GM23338 (cell line): ENCODE measurements around the gene OR5F1. TPM values are rescaled to one million over a fixed set of nuclear protein-coding genes. Genes with fewer than 3 reads are reported as not detected.

ENCODE experiments used
- ATAC-seq: fragments of 200-7000 bp; cut with Tn5 transposase; 3 replicates; pipeline ENCODE4 v1.9.1; 2020
- DNase-seq: peaks from one replicate; pipeline ENCODE4 v3.0.0-alpha.2; 2015; ENCODE audit warnings: low spot score
- H2AFZ ChIP-seq: fragments of 200-600 bp; sonication (generic); 2 replicates; pipeline ENCODE4 v1.8.0; 2016; ENCODE audit warnings: antibody characterized with exemption, mild to moderate bottlenecking, moderate library complexity
- H3F3A ChIP-seq: fragments of 200-600 bp; sonication (generic); replicated peaks from 2 replicates; pipeline ENCODE4 v1.8.0; 2017; ENCODE audit warnings: antibody characterized with exemption, mixed run types, low read depth
- H3K27ac ChIP-seq: fragments of 200-600 bp; sonication (generic); 2 replicates; pipeline ENCODE4 v1.6.1; 2016; ENCODE audit warnings: low read depth
- H3K27me3 ChIP-seq: fragments of 200-600 bp; sonication (generic); 2 replicates; pipeline ENCODE4 v1.8.0; 2016; ENCODE audit warnings: mild to moderate bottlenecking, mixed run types, moderate library complexity; ENCODE audit not compliant: insufficient read depth
- H3K36me3 ChIP-seq: fragments of 200-600 bp; sonication (generic); 2 replicates; pipeline ENCODE4 v1.8.0; 2016; ENCODE audit warnings: mild to moderate bottlenecking; ENCODE audit not compliant: insufficient read depth
- H3K4me1 ChIP-seq: fragments of 200-600 bp; sonication (generic); 2 replicates; pipeline ENCODE4 v1.8.0; 2016; ENCODE audit warnings: mild to moderate bottlenecking, moderate library complexity; ENCODE audit not compliant: insufficient read depth
- H3K4me2 ChIP-seq: fragments of 200-600 bp; sonication (generic); 2 replicates; pipeline ENCODE4 v1.7.1; 2017; ENCODE audit warnings: mixed run types
- H3K4me3 ChIP-seq: fragments of 200-600 bp; sonication (generic); 2 replicates; pipeline ENCODE4 v1.6.1; 2016; ENCODE audit warnings: mixed run types
- H3K79me2 ChIP-seq: fragments of 200-600 bp; sonication (generic); replicated peaks from 2 replicates; pipeline ENCODE4 v1.8.0; 2017; ENCODE audit warnings: mild to moderate bottlenecking; ENCODE audit not compliant: insufficient read depth
- H3K9me2 ChIP-seq: fragments of 200-600 bp; sonication (generic); 2 replicates; pipeline ENCODE4 v1.8.0; 2017; ENCODE audit not compliant: insufficient read depth
- H4K20me1 ChIP-seq: fragments of 200-600 bp; sonication (generic); replicated peaks from 2 replicates; pipeline ENCODE4 v1.8.0; 2017; ENCODE audit warnings: mild to moderate bottlenecking; ENCODE audit not compliant: insufficient read depth
- H3K27ac Mint-ChIP-seq: 2 replicates; pipeline ENCODE4 v1.8.0; 2020; ENCODE audit warnings: inconsistent platforms, mild to moderate bottlenecking, moderate library complexity, mixed read lengths
- H3K27me3 Mint-ChIP-seq: 3 replicates; pipeline ENCODE4 v1.8.0; 2022; ENCODE audit warnings: low read depth, mild to moderate bottlenecking, moderate library complexity, mixed read lengths, inconsistent platforms; ENCODE audit not compliant: insufficient read depth, poor library complexity
- H3K36me3 Mint-ChIP-seq: 3 replicates; pipeline ENCODE4 v1.8.0; 2021; ENCODE audit warnings: low read depth, mild to moderate bottlenecking, inconsistent platforms, moderate library complexity, mixed read lengths
- H3K4me1 Mint-ChIP-seq: 3 replicates; pipeline ENCODE4 v1.8.0; 2020; ENCODE audit warnings: mild to moderate bottlenecking, inconsistent platforms, mixed read lengths
- H3K4me3 Mint-ChIP-seq: 3 replicates; pipeline ENCODE4 v1.8.0; 2021; ENCODE audit warnings: moderate library complexity, mild to moderate bottlenecking, inconsistent platforms, mixed read lengths
- H3K9me3 Mint-ChIP-seq: 3 replicates; pipeline ENCODE4 v1.8.0; 2020; ENCODE audit warnings: moderate library complexity, mild to moderate bottlenecking, inconsistent platforms, mixed read lengths
- EZH2 ChIP-seq: fragments of 200-600 bp; sonication (generic); IDR thresholded peaks from one replicate; pipeline ENCODE4 v1.8.0; 2017; ENCODE audit warnings: antibody characterized with exemption, mild to moderate bottlenecking, low read depth; ENCODE audit not compliant: unreplicated experiment
- JUNB ChIP-seq: IDR thresholded peaks from one replicate; pipeline ENCODE4 v1.6.1; 2016; ENCODE audit warnings: antibody characterized with exemption; ENCODE audit not compliant: unreplicated experiment
- NANOG ChIP-seq: IDR thresholded peaks from 2 replicates; pipeline ENCODE4 v1.6.1; 2016; ENCODE audit warnings: antibody characterized with exemption, borderline replicate concordance
- POLR2AphosphoS5 ChIP-seq: IDR thresholded peaks from 2 replicates; pipeline ENCODE4 v1.6.1; 2016; ENCODE audit warnings: antibody characterized with exemption, low read depth
- STAT1 ChIP-seq: IDR thresholded peaks from one replicate; pipeline ENCODE4 v1.6.1; 2016; ENCODE audit warnings: antibody characterized with exemption; ENCODE audit not compliant: unreplicated experiment
- ZNF114 ChIP-seq: fragments of 250-450 bp; sonication (Bioruptor Pico); IDR thresholded peaks from 2 replicates; pipeline ENCODE4 v1.5.0; 2020; ENCODE audit warnings: mild to moderate bottlenecking, moderate library complexity
- ZNF331 ChIP-seq: fragments of 250-450 bp; sonication (Bioruptor Pico); IDR thresholded peaks from 2 replicates; pipeline ENCODE4 v1.5.0; 2020; ENCODE audit warnings: low read depth, mild to moderate bottlenecking, moderate library complexity
- polyA plus RNA-seq: library from polyadenylated mRNA; unstranded; fragments of >200 nt; fragmentation: Nextera tagmentation; extraction: Ambion mirVana; gene quantifications from 2 replicates; pipeline ENCODE4 v1.2.1, GENCODE V29; 2016
- total RNA-seq: library from RNA; depleted of rRNA; stranded (reverse); fragments of >200 nt; shearing (Covaris generic); gene quantifications from 2 replicates; pipeline ENCODE4 v1.2.3, GENCODE V29; 2014
- TF ChIP-seq, protein P1 (sequence below): IDR thresholded peaks from 2 replicates; pipeline ENCODE4 v1.6.1; 2016; ENCODE audit warnings: antibody characterized with exemption
- TF ChIP-seq, protein P2 (sequence below): fragments of 250-450 bp; sonication (Bioruptor Pico); IDR thresholded peaks from 2 replicates; pipeline ENCODE4 v1.5.0; 2020; ENCODE audit warnings: mild to moderate bottlenecking, moderate library complexity

OR5F1 gene
- total and polyA plus RNA-seq, 2 experiments from 2014 or later = not detected

DNA sequence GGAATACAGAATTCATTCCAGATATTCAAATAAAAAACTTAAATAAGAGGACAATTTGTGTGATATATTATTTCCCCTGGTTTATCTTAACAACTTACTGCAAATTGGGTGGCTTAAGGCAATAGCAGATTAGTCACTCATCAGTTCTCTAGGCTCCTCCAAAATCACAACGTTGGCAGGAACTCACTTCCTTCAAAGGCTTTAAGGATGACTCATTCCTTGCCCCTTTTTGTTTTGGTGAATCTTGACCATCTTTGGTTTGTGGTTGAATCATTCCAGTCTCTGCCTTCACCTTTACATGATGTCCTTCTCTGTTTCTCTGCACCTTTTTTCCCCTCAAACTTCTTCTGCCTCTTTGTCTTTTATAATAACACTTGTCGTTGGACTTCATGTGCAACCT lies 28.0 kb downstream of the OR5F1 start:
- no peak overlapping the region for H3K4me3 Mint-ChIP-seq
- ATAC-seq (no peak), DNase-seq (no peak)
- no peaks in the 10 kb centered on the region for H3F3A ChIP-seq
- H3K9me2 ChIP-seq = no peaks in the 10 kb centered on the region
- no peaks in the 10 kb centered on the region for H4K20me1 ChIP-seq
- H3K4me1 Mint-ChIP-seq = no peaks in the 10 kb centered on the region
- H3K36me3 ChIP-seq = no peaks in the 10 kb centered on the region
- H3K4me2 ChIP-seq = no peak overlapping the region
- H3K9me3 Mint-ChIP-seq = no peaks in the 10 kb centered on the region
- H3K79me2 ChIP-seq = no peaks in the 10 kb centered on the region
- H3K27ac Mint-ChIP-seq = no peak overlapping the region
- H3K27ac ChIP-seq = no peak overlapping the region
- no peaks in the 10 kb centered on the region for H3K27me3 ChIP-seq
- peaks cover 4% of the 10 kb centered on the region for H3K27me3 Mint-ChIP-seq
- no peaks in the 10 kb centered on the region for H3K4me1 ChIP-seq
- TF ChIP-seq ZNF114 (CRISPR knock-in tag) = no peak
- no peak for TF ChIP-seq STAT1
- TF ChIP-seq JUNB = no peak
- TF ChIP-seq ZNF331 (CRISPR knock-in tag) = no peak
- TF ChIP-seq POLR2AphosphoS5 = no peak
- no peak for TF ChIP-seq EZH2
- TF ChIP-seq, protein P1, sequence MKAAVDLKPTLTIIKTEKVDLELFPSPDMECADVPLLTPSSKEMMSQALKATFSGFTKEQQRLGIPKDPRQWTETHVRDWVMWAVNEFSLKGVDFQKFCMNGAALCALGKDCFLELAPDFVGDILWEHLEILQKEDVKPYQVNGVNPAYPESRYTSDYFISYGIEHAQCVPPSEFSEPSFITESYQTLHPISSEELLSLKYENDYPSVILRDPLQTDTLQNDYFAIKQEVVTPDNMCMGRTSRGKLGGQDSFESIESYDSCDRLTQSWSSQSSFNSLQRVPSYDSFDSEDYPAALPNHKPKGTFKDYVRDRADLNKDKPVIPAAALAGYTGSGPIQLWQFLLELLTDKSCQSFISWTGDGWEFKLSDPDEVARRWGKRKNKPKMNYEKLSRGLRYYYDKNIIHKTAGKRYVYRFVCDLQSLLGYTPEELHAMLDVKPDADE = no peak
- TF ChIP-seq, protein P2, sequence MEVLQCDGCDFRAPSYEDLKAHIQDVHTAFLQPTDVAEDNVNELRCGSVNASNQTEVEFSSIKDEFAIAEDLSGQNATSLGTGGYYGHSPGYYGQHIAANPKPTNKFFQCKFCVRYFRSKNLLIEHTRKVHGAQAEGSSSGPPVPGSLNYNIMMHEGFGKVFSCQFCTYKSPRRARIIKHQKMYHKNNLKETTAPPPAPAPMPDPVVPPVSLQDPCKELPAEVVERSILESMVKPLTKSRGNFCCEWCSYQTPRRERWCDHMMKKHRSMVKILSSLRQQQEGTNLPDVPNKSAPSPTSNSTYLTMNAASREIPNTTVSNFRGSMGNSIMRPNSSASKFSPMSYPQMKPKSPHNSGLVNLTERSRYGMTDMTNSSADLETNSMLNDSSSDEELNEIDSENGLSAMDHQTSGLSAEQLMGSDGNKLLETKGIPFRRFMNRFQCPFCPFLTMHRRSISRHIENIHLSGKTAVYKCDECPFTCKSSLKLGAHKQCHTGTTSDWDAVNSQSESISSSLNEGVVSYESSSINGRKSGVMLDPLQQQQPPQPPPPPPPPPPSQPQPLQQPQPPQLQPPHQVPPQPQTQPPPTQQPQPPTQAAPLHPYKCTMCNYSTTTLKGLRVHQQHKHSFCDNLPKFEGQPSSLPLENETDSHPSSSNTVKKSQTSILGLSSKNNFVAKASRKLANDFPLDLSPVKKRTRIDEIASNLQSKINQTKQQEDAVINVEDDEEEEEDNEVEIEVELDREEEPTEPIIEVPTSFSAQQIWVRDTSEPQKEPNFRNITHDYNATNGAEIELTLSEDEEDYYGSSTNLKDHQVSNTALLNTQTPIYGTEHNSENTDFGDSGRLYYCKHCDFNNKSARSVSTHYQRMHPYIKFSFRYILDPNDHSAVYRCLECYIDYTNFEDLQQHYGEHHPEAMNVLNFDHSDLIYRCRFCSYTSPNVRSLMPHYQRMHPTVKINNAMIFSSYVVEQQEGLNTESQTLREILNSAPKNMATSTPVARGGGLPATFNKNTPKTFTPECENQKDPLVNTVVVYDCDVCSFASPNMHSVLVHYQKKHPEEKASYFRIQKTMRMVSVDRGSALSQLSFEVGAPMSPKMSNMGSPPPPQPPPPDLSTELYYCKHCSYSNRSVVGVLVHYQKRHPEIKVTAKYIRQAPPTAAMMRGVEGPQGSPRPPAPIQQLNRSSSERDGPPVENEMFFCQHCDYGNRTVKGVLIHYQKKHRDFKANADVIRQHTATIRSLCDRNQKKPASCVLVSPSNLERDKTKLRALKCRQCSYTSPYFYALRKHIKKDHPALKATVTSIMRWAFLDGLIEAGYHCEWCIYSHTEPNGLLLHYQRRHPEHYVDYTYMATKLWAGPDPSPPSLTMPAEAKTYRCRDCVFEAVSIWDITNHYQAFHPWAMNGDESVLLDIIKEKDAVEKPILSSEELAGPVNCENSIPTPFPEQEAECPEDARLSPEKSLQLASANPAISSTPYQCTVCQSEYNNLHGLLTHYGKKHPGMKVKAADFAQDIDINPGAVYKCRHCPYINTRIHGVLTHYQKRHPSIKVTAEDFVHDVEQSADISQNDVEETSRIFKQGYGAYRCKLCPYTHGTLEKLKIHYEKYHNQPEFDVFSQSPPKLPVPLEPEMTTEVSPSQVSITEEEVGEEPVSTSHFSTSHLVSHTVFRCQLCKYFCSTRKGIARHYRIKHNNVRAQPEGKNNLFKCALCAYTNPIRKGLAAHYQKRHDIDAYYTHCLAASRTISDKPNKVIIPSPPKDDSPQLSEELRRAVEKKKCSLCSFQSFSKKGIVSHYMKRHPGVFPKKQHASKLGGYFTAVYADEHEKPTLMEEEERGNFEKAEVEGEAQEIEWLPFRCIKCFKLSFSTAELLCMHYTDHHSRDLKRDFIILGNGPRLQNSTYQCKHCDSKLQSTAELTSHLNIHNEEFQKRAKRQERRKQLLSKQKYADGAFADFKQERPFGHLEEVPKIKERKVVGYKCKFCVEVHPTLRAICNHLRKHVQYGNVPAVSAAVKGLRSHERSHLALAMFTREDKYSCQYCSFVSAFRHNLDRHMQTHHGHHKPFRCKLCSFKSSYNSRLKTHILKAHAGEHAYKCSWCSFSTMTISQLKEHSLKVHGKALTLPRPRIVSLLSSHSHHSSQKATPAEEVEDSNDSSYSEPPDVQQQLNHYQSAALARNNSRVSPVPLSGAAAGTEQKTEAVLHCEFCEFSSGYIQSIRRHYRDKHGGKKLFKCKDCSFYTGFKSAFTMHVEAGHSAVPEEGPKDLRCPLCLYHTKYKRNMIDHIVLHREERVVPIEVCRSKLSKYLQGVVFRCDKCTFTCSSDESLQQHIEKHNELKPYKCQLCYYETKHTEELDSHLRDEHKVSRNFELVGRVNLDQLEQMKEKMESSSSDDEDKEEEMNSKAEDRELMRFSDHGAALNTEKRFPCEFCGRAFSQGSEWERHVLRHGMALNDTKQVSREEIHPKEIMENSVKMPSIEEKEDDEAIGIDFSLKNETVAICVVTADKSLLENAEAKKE = no peak
- TF ChIP-seq NANOG = no peak
- no peak overlapping the region for H3K4me3 ChIP-seq
- no peaks in the 10 kb centered on the region; the same call in 2 of the 3 replicates for H3K36me3 Mint-ChIP-seq
- H2AFZ ChIP-seq = peak overlapping the region; percentile 23; the same call in 1 of the 2 replicates
